ENCODE measurements around the gene EFS.

GRCh38 chr14:23401291-23401690 lies 36.3 kb upstream of the EFS start:
- no peak for TF ChIP-seq CTCF (IDR thresholded peaks at IDR 0.05)
- no peak for TF ChIP-seq POLR2AphosphoS5 (IDR thresholded peaks at IDR 0.05; ENCODE audit: insufficient read depth in 1 of 2, low read depth in 1 of 2)

All from vagina (tissue), 2 donors.